ENCODE results near the gene PCDHGA7. TPM values are rescaled to one million over a fixed set of nuclear protein-coding genes. Genes with fewer than 3 reads are reported as not detected.
A peak's percentile ranks its signal among the peaks of the same experiment; 100 is the strongest.

PCDHGA7 gene
- total and polyA plus RNA-seq, 2 donors (not counting 1 experiment from before 2014, with no cell fraction given) = 0.49 to 1.8 TPM

GRCh38 chr5:141362719-141363118, 19.8 kb upstream of the PCDHGA7 start:
- Mint-ChIP-seq H3K4me1 (peaks cover 9% of the 10 kb centered on the region), H3K4me3 (peak overlapping the region; percentile 5), H3K9me3 (ENCODE audit: insufficient read depth) (peaks cover 7% of the 10 kb centered on the region), H3K27ac (no peak overlapping the region), H3K27me3 (peaks cover 62% of the 10 kb centered on the region)
- POLR2A ChIA-PET = no interaction called here
- no peak overlapping the region for H3K4me3 ChIP-seq (ENCODE audit: control extremely low read depth in 1 of 5, extremely low read depth in 1 of 5, insufficient read depth in 1 of 5, low read depth in 2 of 5, low read length in 4 of 5)
- H4K20me1 ChIP-seq (ENCODE audit: control insufficient read depth, insufficient read depth, low read length, poor library complexity, severe bottlenecking) = no peaks in the 10 kb centered on the region
- H3K27me3 ChIP-seq (replicated peaks in 1 of 4; ENCODE audit: control extremely low read depth in 1 of 4, control insufficient read depth in 3 of 4, insufficient read depth in 4 of 4, low read length in 3 of 4) = peaks cover 0 to 70% (median 42%) of the 10 kb centered on the region in 4 experiments
- H3K4me1 ChIP-seq (ENCODE audit: control insufficient read depth in 2 of 2, insufficient read depth in 2 of 2, low read length in 2 of 2) = peaks cover 0 to 4% of the 10 kb centered on the region in 2 donors
- TF ChIP-seq CTCF (IDR thresholded peaks at IDR 0.05) = no peak
- no peak for TF ChIP-seq EZH2 (IDR thresholded peaks at IDR 0.05; ENCODE audit: borderline replicate concordance, insufficient read depth, low read depth, low read length, poor library complexity, severe bottlenecking)
- H3K36me3 ChIP-seq (replicated peaks in 1 of 2; ENCODE audit: control extremely low read depth in 1 of 2, control insufficient read depth in 1 of 2, extremely low read depth in 1 of 2, insufficient read depth in 2 of 2, low read length in 1 of 2) = no peaks in the 10 kb centered on the region
- no peak overlapping the region for H2AFZ ChIP-seq (ENCODE audit: insufficient read depth, low read depth, low read length, poor library complexity, severe bottlenecking)
- ATAC-seq (ENCODE audit: low read depth) (no peak), DNase-seq (no peak)
- CTCF ChIA-PET = no interaction called here
- H3K27ac ChIP-seq (ENCODE audit: low read length in 2 of 2) = no peak overlapping the region
- H3K9ac ChIP-seq (ENCODE audit: low read length) = no peak overlapping the region
- H3K9me3 ChIP-seq (ENCODE audit: control extremely low read depth in 1 of 3, control insufficient read depth in 2 of 3, insufficient read depth in 1 of 3, low read length in 2 of 3) = peaks cover 10 to 57% (median 53%) of the 10 kb centered on the region in 3 donors
- H3K4me2 ChIP-seq (replicated peaks; ENCODE audit: low read depth, low read length, poor library complexity, severe bottlenecking) = no peak overlapping the region
- H3K79me2 ChIP-seq (ENCODE audit: control insufficient read depth, insufficient read depth, low read length) = no peaks in the 10 kb centered on the region
- intact Hi-C loops (cut with micrococcal nuclease) = no loop called here

- H3K9me3 ChIP-seq (ENCODE audit: control extremely low read depth in 1 of 3, control insufficient read depth in 2 of 3, insufficient read depth in 1 of 3, low read length in 2 of 3) = peaks cover 10 to 57% (median 54%) of the 10 kb centered on the region in 3 donors
- no peaks in the 10 kb centered on the region for H4K20me1 ChIP-seq (ENCODE audit: control insufficient read depth, insufficient read depth, low read length, poor library complexity, severe bottlenecking)
- H2AFZ ChIP-seq (ENCODE audit: insufficient read depth, low read depth, low read length, poor library complexity, severe bottlenecking) = no peak within 1 kb of the TSS
- ChIA-PET CTCF (interaction anchor here (0.6 to 1.2 kb wide), 2 partner anchors 17 to 200 kb away, joined by 3 read pairs; no protein-coding TSS in a partner anchor), POLR2A (no interaction called here)
- no peak within 1 kb of the TSS for H3K27ac Mint-ChIP-seq
- DNase-seq (no peak), ATAC-seq (ENCODE audit: low read depth) (no peak)
- peaks cover 63% of the 10 kb centered on the region for H3K27me3 Mint-ChIP-seq
- no peaks in the 10 kb centered on the region for H3K79me2 ChIP-seq (ENCODE audit: control insufficient read depth, insufficient read depth, low read length)
- peaks cover 9% of the 10 kb centered on the region for H3K4me1 Mint-ChIP-seq
- H3K4me3 Mint-ChIP-seq = no peak within 1 kb of the TSS
- H3K27me3 ChIP-seq (replicated peaks in 1 of 4; ENCODE audit: control extremely low read depth in 1 of 4, control insufficient read depth in 3 of 4, insufficient read depth in 4 of 4, low read length in 3 of 4) = peaks cover 0 to 64% (median 42%) of the 10 kb centered on the region in 4 experiments
- no peak within 1 kb of the TSS for H3K4me3 ChIP-seq (ENCODE audit: control extremely low read depth in 1 of 5, extremely low read depth in 1 of 5, insufficient read depth in 1 of 5, low read depth in 2 of 5, low read length in 4 of 5)
- no peak within 1 kb of the TSS for H3K4me2 ChIP-seq (replicated peaks; ENCODE audit: low read depth, low read length, poor library complexity, severe bottlenecking)
- H3K4me1 ChIP-seq (ENCODE audit: control insufficient read depth in 2 of 2, insufficient read depth in 2 of 2, low read length in 2 of 2) = peaks cover 0 to 4% of the 10 kb centered on the region in 2 donors
- peaks cover 6% of the 10 kb centered on the region for H3K9me3 Mint-ChIP-seq (ENCODE audit: insufficient read depth)
- no peak within 1 kb of the TSS for H3K9ac ChIP-seq (ENCODE audit: low read length)
- H3K36me3 ChIP-seq (replicated peaks in 1 of 2; ENCODE audit: control extremely low read depth in 1 of 2, control insufficient read depth in 1 of 2, extremely low read depth in 1 of 2, insufficient read depth in 2 of 2, low read length in 1 of 2) = no peaks in the 10 kb centered on the region
- WGBS (ENCODE audit: insufficient coverage) = 33% methylated on average over 32 of the region's 34 CpGs
- intact Hi-C loops (cut with micrococcal nuclease) = no loop called here
- TF ChIP-seq EZH2 (IDR thresholded peaks at IDR 0.05; ENCODE audit: borderline replicate concordance, insufficient read depth, low read depth, low read length, poor library complexity, severe bottlenecking) = no peak
- TF ChIP-seq CTCF (IDR thresholded peaks at IDR 0.05) = no peak
- H3K27ac ChIP-seq (ENCODE audit: low read length in 2 of 2) = no peak within 1 kb of the TSS
These were observed 18.4 kb upstream of the PCDHGA7 start, which contains the start of gene PCDHGA5 for GRCh38 chr5:141363952-141364660. PCDHGA5 (plus strand) TSS chr5:141364162; CDS start chr5:141364331, 169 bp downstream.

Data from B cell (primary cell).